ENCODE measurements around the gene RDH11.

GRCh38 chr14:67719866-67720265, 24.3 kb upstream of the RDH11 start:
- TF ChIP-seq CTCF (conservative IDR thresholded peaks at IDR 0.05; ENCODE audit: low read length) = no peak
- TF ChIP-seq EZH2phosphoT487 (IDR thresholded peaks at IDR 0.05; ENCODE audit: borderline replicate concordance) = no peak
